Measurements from ENCODE around the gene FHIT. TPM values are rescaled to one million over a fixed set of nuclear protein-coding genes. Genes with fewer than 3 reads are reported as not detected.

The FHIT gene
- total RNA-seq, 2 experiments from 2014 or later, result 7.6 to 7.9 TPM

DNA sequence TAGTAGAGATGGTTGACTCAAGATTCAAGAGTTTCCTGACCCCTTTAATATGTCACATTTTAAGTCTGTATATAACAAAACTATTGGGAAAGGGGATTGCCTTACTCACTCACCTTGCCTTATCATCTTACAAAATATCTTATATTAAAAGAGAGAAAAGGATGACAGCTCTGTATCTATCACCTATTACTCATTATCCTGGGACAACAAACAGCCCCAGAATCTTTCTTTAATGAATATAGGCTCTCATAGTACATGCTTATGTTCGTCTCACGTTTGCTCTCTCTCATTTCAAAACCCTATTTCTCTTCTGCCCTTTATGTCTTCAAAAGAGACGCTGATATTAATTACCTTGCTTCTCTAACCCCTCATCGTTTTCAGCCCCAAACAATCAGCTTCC is 1178.0 kb downstream of the FHIT start:
- ChIA-PET CTCF (interaction anchor here (1.5 kb wide), 1 partner anchor 13 kb away, joined by 3 read pairs; no protein-coding TSS in a partner anchor), POLR2A (no interaction called here)
- ATAC-seq (no peak), DNase-seq (no peak)
- Mint-ChIP-seq H3K36me3 (ENCODE audit: low read depth) (peaks cover 4% of the 10 kb centered on the region), H3K27ac (no peak overlapping the region), H3K9me3 (peaks cover 11% of the 10 kb centered on the region), H3K4me3 (no peak overlapping the region), H3K27me3 (no peaks in the 10 kb centered on the region), H3K4me1 (ENCODE audit: low read depth) (peaks cover 25% of the 10 kb centered on the region)
- intact Hi-C loops (cut with micrococcal nuclease), result no loop called here
- TF ChIP-seq, protein P1, sequence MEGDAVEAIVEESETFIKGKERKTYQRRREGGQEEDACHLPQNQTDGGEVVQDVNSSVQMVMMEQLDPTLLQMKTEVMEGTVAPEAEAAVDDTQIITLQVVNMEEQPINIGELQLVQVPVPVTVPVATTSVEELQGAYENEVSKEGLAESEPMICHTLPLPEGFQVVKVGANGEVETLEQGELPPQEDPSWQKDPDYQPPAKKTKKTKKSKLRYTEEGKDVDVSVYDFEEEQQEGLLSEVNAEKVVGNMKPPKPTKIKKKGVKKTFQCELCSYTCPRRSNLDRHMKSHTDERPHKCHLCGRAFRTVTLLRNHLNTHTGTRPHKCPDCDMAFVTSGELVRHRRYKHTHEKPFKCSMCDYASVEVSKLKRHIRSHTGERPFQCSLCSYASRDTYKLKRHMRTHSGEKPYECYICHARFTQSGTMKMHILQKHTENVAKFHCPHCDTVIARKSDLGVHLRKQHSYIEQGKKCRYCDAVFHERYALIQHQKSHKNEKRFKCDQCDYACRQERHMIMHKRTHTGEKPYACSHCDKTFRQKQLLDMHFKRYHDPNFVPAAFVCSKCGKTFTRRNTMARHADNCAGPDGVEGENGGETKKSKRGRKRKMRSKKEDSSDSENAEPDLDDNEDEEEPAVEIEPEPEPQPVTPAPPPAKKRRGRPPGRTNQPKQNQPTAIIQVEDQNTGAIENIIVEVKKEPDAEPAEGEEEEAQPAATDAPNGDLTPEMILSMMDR (IDR thresholded peaks at IDR 0.05), result no peak

DNA sequence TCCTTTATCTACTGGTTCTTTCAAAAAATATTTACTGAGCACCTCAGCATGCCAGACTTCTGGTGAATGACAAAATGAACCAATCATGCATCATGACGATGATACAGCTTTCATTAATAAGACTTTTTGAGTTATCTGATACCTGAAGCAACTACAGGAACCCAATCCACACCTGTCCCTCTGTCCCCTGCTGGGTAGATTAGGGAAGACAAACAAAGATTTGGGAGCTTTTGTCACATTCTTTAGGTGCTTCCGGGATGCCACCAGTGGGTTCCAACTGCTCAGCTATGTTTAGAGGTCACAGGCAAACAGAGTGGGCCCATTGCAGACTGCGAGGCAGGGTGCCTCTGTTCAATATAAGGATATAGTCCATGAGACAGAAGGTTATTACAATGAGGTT is 1180.9 kb downstream of the FHIT start:
- no peaks in the 10 kb centered on the region for H3K36me3 Mint-ChIP-seq (ENCODE audit: low read depth)
- TF ChIP-seq, protein P1 (IDR thresholded peaks at IDR 0.05), result no peak
- intact Hi-C loops (cut with micrococcal nuclease), result no loop called here
- CTCF ChIA-PET, result no interaction called here
- ATAC-seq (no peak), DNase-seq (no peak)
- peaks cover 30% of the 10 kb centered on the region for H3K4me1 Mint-ChIP-seq (ENCODE audit: low read depth)
- H3K27me3 Mint-ChIP-seq, result no peaks in the 10 kb centered on the region
- no peak overlapping the region for H3K27ac Mint-ChIP-seq
- peaks cover 9% of the 10 kb centered on the region for H3K9me3 Mint-ChIP-seq
- POLR2A ChIA-PET, result no interaction called here
- no peak overlapping the region for H3K4me3 Mint-ChIP-seq

DNA sequence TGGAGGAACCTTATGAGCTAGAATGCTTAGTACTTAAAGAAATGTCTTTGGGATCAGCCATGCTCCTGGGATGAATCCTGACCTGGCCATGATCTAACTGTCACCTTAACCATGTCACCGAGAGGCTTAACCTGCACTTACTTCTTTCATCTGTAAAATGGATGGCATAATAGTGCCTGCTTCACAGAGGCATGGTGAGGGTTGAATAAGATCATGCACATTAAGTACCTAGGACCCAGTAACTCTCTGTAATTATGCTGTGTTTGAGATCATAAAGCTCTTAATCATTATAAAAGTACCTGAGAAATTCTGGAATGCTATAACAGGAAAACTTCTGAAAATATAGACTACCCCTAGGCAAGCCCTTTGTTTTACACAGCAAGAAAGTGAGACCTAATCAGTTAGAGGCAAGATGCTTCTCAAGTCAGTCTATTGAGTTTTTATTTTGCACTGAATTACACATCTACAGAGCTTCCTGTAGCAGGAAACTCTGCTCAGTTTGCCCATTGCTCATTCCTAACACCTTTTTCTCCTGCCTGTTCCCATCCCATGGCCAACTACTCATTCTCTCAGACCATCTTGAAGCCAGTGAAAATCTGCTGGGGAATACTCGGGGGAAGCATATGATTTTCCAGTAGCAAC is 1185.9 kb downstream of the FHIT start:
- H3K9me3 Mint-ChIP-seq, result no peaks in the 10 kb centered on the region
- CTCF ChIA-PET, result interaction anchor here (1.2 to 2.2 kb wide), 3 partner anchors 11 to 15 kb away, joined by 3 to 7 read pairs (median 3); no protein-coding TSS in a partner anchor
- H3K4me3 Mint-ChIP-seq, result no peak overlapping the region
- POLR2A ChIA-PET, result interaction anchor here (1.0 kb wide), 1 partner anchor 14 kb away, joined by 3 read pairs; no protein-coding TSS in a partner anchor
- TF ChIP-seq, protein P1 (IDR thresholded peaks at IDR 0.05), result no peak
- H3K4me1 Mint-ChIP-seq (ENCODE audit: low read depth), result peaks cover 50% of the 10 kb centered on the region
- intact Hi-C loops (cut with micrococcal nuclease), result no loop called here
- no peaks in the 10 kb centered on the region for H3K36me3 Mint-ChIP-seq (ENCODE audit: low read depth)
- H3K27me3 Mint-ChIP-seq, result no peaks in the 10 kb centered on the region
- ATAC-seq (peak; percentile 14), DNase-seq (no peak)
- peak overlapping the region; percentile 56 for H3K27ac Mint-ChIP-seq

DNA sequence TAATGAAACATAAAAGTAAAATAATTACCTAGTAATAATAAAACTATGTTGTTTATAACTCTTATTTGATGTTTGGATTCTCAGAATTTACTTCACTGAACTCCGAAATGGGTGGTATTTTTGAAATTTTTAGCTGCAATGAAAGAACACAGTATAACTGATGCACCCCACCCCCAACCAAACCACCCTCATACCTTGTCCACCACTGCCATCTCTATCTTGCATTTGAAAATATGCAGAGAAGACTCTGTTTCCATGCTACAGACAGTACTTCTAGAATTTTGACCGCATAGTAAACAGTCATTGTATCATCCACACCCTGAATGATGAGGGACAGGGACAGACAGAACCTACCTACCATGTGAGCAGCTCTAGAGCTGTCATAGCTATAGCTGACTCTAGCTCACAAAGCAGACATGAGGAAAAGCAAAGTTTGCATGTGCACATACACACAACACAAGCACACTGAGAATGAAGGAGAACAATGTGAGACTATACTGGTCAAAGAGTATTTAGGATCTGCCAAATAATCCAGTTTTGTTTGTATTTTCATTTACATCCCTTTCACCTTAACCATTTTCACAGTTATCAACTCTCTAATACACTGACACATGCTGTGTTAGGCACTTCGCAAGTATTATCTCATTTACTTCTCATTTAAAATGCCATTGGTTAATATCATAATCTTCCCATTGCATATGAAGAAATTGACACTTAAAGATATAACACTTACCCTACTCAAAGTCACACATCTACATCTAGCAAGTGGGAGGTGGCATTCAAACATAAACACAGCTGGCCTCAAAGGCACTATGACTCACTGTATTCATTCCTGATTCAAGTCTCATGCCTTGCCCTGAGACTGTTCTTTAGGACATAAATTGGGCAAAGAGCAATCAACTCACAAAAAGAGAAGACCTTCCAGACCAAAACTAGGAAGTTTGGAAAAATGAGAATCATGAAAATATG is 1186.8 kb downstream of the FHIT start:
- Mint-ChIP-seq H3K36me3 (ENCODE audit: low read depth) (no peaks in the 10 kb centered on the region), H3K9me3 (no peaks in the 10 kb centered on the region), H3K27ac (peak overlapping the region; percentile 56), H3K4me3 (no peak overlapping the region), H3K27me3 (no peaks in the 10 kb centered on the region), H3K4me1 (ENCODE audit: low read depth) (peaks cover 46% of the 10 kb centered on the region)
- POLR2A ChIA-PET, result interaction anchor here (1.0 kb wide), 1 partner anchor 14 kb away, joined by 3 read pairs; no protein-coding TSS in a partner anchor
- DNase-seq, result peak; percentile 43
- CTCF ChIA-PET, result interaction anchor here (1.1 to 2.2 kb wide), 3 partner anchors 11 to 16 kb away, joined by 3 to 7 read pairs (median 3); no protein-coding TSS in a partner anchor
- intact Hi-C loops (cut with micrococcal nuclease), result no loop called here
- TF ChIP-seq, protein P1 (IDR thresholded peaks at IDR 0.05), result no peak
- peak; percentile 94 for ATAC-seq

Data from activated CD8-positive, alpha-beta T cell treated with anti-CD3 and anti-CD28 coated beads for 36 hours (primary cell).